ENCODE data around the gene SLC30A2. TPM values are rescaled to one million over a fixed set of nuclear protein-coding genes. Genes with fewer than 3 reads are reported as not detected.
"Not testable (repeated sequence)": the region's sequence is repeated elsewhere in the genome, so short reads cannot be mapped to it uniquely, and the experiment has no call there.

Gene SLC30A2
- total and polyA plus RNA-seq, 10 of the 15 experiments (the other 5 are each of a cell fraction or from before 2014, with no cell fraction given), result 0.13 TPM; not detected in 9

DNA sequence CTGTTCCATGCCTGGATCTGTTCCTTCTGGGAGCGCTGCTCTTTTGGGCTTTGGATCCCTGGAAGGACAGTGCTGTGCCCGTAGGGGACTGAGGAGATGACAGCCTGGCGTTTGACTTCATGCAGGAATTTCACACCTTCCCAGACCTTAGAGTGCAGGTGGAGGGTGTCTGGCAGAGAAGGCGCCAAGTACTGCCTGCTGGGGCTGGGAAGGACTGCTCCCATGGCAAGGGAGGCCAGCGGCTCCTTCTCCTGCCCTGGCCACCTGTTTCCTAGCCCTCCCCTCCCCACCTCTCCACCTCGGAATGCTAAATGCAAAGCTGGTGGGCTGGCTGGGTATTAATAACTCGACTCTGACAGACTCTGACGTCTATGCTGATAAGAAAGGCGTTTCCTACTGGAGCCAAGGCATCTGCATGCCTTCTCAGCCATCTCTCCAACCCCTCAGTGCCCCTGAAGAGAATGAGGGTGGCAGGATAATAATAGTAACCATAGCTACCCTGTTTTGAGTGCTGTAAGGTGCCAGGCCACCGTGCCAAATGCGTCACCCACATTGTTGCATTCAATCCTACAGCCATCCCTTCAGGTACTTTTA lies 48.3 kb upstream of the SLC30A2 start (continued):
- TF ChIP-seq, protein P1, sequence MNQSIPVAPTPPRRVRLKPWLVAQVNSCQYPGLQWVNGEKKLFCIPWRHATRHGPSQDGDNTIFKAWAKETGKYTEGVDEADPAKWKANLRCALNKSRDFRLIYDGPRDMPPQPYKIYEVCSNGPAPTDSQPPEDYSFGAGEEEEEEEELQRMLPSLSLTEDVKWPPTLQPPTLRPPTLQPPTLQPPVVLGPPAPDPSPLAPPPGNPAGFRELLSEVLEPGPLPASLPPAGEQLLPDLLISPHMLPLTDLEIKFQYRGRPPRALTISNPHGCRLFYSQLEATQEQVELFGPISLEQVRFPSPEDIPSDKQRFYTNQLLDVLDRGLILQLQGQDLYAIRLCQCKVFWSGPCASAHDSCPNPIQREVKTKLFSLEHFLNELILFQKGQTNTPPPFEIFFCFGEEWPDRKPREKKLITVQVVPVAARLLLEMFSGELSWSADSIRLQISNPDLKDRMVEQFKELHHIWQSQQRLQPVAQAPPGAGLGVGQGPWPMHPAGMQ (IDR thresholded peaks at IDR 0.05; ENCODE audit: borderline replicate concordance), result no peak
- no peak for TF ChIP-seq CBFB (IDR thresholded peaks at IDR 0.05; ENCODE audit: low read depth)
- TF ChIP-seq SP1 (IDR thresholded peaks at IDR 0.05; ENCODE audit: low read depth, low read length), result no peak
- TF ChIP-seq, protein P2, sequence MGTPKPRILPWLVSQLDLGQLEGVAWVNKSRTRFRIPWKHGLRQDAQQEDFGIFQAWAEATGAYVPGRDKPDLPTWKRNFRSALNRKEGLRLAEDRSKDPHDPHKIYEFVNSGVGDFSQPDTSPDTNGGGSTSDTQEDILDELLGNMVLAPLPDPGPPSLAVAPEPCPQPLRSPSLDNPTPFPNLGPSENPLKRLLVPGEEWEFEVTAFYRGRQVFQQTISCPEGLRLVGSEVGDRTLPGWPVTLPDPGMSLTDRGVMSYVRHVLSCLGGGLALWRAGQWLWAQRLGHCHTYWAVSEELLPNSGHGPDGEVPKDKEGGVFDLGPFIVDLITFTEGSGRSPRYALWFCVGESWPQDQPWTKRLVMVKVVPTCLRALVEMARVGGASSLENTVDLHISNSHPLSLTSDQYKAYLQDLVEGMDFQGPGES (IDR thresholded peaks at IDR 0.05), result no peak
- TF ChIP-seq, protein P3, sequence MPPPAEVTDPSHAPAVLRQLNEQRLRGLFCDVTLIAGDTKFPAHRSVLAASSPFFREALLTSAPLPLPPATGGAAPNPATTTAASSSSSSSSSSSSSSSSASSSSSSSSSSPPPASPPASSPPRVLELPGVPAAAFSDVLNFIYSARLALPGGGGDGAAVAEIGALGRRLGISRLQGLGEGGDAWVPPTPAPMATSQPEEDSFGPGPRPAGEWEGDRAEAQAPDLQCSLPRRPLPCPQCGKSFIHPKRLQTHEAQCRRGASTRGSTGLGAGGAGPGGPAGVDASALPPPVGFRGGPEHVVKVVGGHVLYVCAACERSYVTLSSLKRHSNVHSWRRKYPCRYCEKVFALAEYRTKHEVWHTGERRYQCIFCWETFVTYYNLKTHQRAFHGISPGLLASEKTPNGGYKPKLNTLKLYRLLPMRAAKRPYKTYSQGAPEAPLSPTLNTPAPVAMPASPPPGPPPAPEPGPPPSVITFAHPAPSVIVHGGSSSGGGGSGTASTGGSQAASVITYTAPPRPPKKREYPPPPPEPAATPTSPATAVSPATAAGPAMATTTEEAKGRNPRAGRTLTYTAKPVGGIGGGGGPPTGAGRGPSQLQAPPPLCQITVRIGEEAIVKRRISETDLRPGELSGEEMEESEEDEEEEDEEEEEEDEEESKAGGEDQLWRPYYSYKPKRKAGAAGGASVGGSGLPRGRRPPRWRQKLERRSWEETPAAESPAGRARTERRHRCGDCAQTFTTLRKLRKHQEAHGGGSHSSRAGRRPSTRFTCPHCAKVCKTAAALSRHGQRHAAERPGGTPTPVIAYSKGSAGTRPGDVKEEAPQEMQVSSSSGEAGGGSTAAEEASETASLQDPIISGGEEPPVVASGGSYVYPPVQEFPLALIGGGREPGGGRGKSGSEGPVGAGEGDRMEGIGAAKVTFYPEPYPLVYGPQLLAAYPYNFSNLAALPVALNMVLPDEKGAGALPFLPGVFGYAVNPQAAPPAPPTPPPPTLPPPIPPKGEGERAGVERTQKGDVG (CRISPR knock-in tag; IDR thresholded peaks at IDR 0.05), result no peak
- TF ChIP-seq WRNIP1 (IDR thresholded peaks at IDR 0.05; ENCODE audit: borderline replicate concordance, low read depth, low read length), result no peak
- TF ChIP-seq, protein P4, sequence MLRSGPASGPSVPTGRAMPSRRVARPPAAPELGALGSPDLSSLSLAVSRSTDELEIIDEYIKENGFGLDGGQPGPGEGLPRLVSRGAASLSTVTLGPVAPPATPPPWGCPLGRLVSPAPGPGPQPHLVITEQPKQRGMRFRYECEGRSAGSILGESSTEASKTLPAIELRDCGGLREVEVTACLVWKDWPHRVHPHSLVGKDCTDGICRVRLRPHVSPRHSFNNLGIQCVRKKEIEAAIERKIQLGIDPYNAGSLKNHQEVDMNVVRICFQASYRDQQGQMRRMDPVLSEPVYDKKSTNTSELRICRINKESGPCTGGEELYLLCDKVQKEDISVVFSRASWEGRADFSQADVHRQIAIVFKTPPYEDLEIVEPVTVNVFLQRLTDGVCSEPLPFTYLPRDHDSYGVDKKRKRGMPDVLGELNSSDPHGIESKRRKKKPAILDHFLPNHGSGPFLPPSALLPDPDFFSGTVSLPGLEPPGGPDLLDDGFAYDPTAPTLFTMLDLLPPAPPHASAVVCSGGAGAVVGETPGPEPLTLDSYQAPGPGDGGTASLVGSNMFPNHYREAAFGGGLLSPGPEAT (IDR thresholded peaks at IDR 0.05; ENCODE audit: low read depth), result no peak

DNA sequence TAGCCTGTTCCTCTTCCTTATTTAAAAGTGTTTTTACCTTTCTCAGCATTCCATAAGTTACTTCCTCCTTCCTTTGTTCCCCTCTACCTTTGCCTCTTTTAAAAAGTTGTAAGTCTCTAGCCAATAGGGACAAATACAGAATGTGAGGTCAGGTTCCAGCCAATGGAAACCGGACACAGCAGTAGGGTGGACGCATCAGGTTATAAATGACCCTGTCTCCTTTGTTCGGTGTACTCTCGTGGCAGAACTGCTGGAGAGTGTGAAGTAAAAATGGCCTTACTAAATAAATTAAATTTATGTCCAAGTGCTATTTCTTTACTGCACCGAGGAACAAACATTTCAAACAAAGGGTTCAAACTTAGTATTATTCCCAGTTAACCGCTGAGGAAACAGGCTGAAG lies 47.7 kb upstream of the SLC30A2 start:
- H4K20me1 ChIP-seq (ENCODE audit: control insufficient read depth, insufficient read depth); FAIRE-seq; DNase-seq (ENCODE audit: low read depth, low spot score); SMC1A ChIA-PET (ENCODE audit: uncharacterized antibody, unreplicated experiment); RAD21 ChIA-PET (ENCODE audit: unreplicated experiment); H3K36me3 ChIP-seq (ENCODE audit: control insufficient read depth in 2 of 2, insufficient read depth in 2 of 2, low read length in 1 of 2); in situ Hi-C loops (cut with MboI); intact Hi-C loops (cut with micrococcal nuclease; ENCODE audit: unreplicated experiment); H3K4me3 ChIP-seq; H3K79me2 ChIP-seq (ENCODE audit: control insufficient read depth, insufficient read depth, low read length); H3K27ac ChIP-seq (ENCODE audit: control insufficient read depth, insufficient read depth); H3K27me3 ChIP-seq (replicated peaks in 1 of 2; ENCODE audit: control insufficient read depth in 2 of 2, insufficient read depth in 2 of 2, low read length in 1 of 2); BruUV-seq (replicated peaks); H3K9ac ChIP-seq (ENCODE audit: control insufficient read depth, insufficient read depth, low read length); POLR2A ChIA-PET; H2AFZ ChIP-seq (ENCODE audit: control insufficient read depth, low read depth, low read length); ATAC-seq; H3K4me1 ChIP-seq (ENCODE audit: control insufficient read depth, insufficient read depth, low read length); CTCF ChIA-PET; H3K9me3 ChIP-seq (replicated peaks; ENCODE audit: control insufficient read depth, insufficient read depth, low read length); H3K4me2 ChIP-seq (ENCODE audit: control insufficient read depth, insufficient read depth): not testable (repeated sequence)
- 13% methylated on average over 6 of the region's 6 CpGs for WGBS (ENCODE audit: insufficient coverage, insufficient replicate concordance, low lambda C conversion rate, missing lambda C conversion rate)
